GM21619 (cell line): ENCODE data around the gene MON1A.
"Not testable (repeated sequence)": the region's sequence is repeated elsewhere in the genome, so short reads cannot be mapped to it uniquely, and the experiment has no call there.

Source experiments
- ATAC-seq: cut with Tn5 transposase; IDR thresholded peaks from one replicate; pipeline ENCODE4 v1.9.1; 2021; ENCODE audit not compliant: unreplicated experiment

The MON1A gene

DNA sequence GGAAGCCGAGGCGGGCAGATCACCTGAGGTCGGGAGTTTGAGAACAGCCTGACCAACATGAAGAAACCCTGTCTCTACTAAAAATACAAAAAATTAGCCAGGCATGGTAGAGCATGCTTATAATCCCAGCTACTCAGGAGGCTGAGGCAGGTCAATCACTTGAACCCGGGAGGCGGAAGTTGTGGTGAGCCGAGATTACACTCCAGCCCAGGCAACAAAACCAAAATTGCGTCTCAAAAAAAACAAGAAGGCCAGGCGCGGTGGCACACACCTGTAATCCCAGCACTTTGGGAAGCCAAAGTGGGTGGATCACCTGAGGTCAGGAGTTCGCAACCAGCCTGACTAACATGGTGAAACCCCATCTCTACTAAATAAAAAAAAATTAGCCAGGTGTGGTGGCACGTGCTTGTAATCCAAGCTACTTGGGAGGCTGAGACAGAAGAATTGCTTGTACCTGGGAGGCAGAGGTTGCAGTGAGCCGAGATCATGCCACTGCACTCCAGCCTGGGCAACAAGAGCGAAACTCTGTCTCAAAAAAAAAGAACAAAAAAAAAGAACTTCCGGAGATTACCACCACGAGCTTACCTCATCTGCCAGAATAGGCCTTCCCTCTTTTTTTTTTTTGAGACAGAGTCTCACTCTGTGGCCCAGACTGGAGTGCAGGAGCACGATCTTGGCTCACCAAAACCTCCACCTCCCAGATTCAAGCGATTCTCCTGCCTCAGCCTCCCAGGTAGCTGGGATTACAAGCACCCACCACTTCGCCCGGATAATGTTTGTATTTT lies 11.6 kb downstream of the MON1A start:
- not testable (repeated sequence) for ATAC-seq

- no peak for ATAC-seq
Measured at GRCh38 chr3:49916686-49917085, 12.9 kb downstream of the MON1A start.

DNA sequence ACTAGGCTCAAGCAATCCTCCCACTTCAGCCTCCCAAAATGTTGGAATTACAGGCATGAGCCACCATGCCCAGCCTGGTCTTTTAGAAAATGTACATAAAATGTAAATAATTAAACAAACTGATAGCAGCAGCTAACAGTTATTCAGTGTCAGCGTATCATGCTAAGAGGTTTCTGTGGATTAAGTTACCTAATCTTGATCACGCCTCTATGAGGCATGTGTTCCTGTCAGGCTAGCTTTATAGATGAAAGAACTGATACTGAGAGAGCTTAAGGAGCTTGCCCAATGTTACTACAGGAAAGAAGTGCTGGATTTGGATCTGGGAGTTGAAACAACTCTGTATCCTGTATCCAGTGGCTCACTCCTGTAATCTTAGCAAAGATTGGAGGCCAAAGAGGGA lies 14.7 kb downstream of the MON1A start:
- no peak for ATAC-seq

GRCh38 chr3:49912881-49913281 lies 16.7 kb downstream of the MON1A start:
- no peak for ATAC-seq

DNA sequence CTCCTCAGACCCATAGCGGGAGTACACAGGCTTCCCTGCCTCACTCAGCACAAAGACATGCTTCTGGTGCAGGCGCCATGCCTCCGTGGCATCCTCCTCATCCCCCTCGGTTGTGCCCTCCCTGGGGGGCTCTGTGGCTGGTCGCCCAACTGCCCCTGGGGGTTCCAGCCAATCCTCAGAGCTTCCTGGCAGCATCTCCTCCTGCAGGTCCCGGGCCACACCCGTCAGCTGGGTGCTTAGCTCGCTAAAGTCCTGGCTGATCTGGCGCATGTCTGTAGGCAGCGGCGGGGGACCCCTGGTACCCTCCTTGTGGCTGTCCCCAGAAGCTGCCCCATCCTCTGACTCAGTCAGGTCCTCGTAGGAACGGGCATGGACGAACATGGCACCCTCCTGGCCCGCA lies 18.0 kb downstream of the MON1A start:
- ATAC-seq = no peak

DNA sequence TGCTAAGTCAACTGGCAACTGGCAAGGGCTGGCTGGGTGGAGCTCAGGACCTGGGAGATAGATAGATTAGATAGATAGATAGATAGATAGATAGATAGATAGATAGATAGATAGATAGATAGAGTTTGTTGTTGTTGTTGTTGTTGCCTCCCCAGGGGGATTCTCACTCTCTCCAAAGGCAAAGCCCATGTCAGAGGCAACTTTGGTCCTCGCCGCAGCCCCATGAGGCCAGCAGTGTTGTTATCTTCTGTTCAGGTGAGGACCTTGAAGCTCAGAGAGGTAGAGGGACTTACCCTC lies 18.5 kb downstream of the MON1A start:
- ATAC-seq = no peak

DNA sequence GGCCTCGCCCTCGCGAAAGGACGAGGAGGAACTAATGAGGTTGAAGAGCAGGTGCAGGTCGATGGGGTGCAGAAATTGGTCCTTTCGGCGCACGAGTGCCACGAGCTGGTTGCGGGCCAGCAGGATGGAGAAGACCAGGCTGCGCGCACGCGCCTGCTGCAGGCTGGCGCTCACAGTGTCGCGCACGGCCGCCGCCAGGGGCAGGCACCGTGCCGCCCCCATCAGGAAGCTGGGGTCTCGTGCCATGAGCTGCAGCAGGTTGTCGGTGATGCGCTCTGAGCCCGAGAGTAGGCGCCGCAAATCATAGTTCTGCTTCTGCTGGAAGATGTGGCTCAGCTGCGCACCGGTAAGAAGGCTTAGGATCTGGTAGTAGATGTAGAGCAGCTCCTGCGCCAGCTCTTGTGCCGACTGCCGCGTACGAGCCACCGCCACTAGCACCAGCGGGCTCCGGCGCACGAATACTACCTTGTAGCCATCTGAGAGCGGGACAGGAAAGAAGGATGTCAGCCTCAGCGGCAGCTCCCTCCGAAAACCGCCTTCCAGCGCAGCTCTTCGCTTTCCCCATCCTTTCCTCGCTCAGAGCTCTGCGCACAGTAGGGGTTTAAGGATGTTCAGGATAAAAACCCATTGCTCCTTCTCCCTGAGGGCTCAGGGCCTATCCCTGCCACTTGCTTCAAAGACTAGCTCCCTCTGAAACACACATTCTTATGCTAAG lies 19.0 kb downstream of the MON1A start:
- no peak for ATAC-seq

DNA sequence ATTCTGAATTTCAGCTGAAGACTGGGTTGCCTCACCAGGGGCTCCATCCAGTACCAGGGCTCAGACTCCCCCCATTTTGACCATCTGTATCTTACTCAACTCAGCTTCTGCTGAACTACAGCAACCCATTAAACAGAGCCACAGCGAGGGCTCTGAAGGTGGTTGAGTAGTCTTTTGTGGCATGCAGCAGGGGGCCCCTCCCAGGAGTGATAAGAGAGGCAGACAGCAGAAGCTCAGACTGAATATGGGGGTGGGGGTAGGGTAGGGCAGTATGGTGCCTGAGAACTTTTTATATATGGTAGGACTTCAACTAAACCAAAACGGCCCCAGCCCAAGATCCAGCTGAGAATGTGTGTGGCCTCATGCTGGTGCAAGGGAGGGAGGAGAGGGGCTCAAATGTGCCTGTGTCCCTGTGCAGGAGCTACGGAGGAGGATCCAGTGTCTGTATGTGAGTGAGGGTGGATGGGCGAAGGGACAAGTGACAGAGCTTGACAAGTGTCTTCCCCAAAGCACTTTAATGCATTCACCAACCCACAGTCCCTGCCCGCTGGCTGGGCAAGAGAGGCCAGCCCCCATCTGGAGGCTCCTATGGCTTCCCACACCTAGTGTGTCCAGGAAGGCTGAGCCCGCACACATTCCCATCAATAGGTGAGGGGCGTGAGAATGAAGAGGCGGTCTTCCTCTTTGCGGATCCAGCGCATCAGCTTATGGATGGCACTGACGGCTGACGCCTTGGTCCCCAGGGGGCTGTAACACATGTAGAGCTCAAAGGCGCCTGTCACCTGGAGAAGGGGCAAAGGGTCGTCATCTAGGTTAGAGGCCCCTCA lies 21.0 kb downstream of the MON1A start:
- no peak for ATAC-seq

- no peak for ATAC-seq
Measured at GRCh38 chr3:49906073-49906743, 23.4 kb downstream of the MON1A start.

GRCh38 chr3:49904448-49904847 lies 25.2 kb downstream of the MON1A start:
- not testable (repeated sequence) for ATAC-seq

DNA sequence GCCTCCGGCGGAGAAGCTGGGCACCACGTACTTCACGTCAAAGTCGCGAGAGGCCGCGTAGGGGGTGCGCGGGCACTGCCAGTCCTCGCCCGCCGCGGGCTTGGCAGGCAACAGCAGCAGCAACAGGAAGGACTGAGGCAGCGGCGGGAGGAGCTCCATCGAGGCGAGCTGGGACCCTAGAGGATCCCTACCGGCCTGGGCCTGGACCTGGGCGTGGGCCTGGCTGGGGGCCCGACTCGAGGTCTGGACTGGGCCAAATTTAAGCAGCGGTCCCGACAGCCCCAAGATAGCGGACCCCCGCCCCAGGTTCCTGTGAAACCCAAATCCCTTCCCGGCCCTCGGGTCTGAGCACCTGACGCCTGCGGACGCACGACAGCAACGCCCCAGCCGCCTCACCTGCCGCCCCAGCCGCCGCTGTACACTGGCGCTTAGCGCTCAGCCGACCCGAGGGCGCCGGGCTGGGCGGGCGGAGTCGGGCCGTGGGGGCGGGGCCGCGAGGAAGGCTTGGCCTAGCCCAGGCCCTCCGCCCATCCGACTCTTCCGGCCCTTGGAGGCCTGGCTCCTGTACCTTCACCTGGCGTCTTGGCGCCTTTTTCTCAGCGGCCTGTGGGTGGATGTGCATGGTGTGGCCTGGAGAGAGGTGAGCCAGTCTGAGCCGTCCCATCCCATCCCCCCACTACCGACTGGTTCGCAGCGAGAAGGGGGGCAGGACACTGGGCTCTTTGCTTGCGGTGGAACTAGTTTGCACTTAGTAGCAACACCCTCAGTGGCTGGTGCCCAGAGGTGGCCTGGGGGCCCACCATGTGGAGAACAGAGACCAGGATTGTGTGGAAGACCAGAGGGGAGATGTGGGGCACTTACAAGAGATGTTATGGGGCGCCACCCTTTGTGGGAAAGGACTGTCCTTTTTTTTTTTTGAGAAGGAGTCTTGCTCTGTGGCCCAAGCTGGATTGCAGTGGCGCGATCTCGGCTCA lies 25.9 kb downstream of the MON1A start, which contains the start of gene MST1R:
TSS of gene MST1R (minus strand) at position 423 of the 974 bp plus-strand sequence. CDS start at position 159, 264 bp downstream.
- peak; percentile 72 for ATAC-seq

- no peak for ATAC-seq
Measured at GRCh38 chr3:49902511-49903345, 26.9 kb downstream of the MON1A start.

DNA sequence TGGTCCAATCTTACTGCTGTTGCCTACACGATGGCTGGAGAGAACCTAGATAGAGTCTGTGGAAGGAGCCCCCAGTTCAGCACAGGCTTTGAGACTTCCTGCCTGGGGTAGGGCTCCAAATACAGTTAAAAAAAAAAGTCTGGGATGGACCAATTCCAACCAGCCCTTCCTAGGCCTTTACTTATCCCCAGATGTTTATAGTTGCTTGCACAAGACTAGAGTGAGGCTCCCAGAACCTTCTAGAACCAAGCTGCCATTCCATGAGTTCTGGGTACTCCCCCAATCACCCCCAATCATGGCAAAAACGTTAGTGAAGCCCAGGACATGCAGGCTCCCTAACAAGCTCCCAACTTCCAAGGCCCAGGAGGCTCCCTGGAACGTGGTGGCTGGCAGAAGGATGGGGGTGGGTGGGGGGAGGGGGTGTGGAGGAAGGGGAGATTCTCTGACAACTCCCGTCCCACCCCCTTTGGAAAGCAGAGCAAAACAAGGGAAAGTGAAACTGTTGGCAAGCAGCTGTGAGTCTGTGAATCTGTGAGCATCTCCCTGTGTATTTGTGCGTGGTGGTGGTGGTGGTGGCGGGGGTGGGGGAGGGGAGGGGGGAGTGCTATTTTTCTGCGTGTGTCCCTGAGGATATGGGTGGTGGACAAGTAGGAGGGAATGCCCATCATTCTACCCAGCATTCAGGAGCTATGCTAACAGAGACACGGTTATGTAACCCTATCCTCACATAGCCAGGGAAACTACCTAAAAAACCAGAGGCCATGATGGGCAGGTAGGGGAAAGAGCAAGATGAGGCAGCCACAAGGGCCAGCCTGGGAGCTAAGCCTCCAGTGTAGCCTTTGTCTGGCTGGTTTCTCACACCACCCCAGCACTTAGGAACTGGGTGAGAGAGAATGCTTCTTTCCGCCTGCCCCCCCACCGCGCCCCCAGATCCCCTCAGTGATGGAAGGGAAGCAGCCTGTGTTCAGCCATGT lies 28.0 kb downstream of the MON1A start:
- no peak for ATAC-seq

DNA sequence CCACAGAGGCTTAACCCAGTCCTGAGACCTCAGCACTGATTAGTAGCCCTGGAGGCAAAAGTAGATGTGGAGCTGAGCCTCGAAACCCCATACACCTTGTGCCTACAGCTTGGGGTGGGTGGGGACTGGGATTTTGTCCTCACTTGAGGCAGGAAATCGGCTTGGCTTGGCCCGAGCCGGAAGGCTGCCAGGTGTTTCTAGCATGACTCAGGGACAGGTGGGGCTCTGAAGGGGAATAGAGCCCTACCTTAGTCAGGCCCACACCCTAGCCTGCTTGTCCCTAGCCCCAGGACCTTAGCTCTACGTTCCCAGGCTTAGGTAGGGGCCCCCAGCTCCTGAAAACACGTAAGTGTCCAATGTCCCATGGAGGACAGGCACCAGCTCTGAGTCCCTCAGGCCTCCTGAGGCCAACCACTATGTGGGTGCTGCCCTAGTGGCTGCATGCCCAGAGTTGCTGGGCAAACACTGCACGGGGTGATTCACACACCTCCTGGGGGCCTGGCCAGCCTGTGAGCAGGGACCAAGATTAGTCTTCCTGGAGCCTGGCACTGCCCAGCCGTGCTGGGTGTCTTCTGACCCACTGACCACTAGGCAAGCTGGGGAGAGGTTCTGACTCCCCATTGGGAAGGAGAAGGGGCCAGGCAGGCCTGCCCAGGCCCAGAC lies 29.0 kb downstream of the MON1A start:
- ATAC-seq = no peak

DNA sequence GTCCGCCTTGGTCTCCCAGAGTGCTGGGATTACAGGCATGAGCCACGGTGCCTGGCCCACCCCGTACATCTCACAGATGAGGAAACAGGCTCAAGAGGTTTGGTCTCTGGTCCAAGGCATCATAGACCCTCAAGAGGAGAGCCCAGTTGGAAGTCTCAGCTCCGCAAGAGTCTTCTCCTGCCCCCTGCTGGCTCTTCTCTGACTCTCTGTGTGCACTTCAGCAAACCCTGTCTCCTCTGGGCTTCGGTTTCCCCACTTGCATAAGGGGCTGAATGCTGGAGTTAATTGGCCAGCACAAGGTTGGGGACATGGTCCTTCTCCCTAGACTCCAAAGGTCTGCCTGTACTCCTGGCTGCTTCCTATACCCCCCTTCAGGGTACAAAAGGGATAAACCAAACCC lies 29.8 kb downstream of the MON1A start:
- ATAC-seq = no peak

GRCh38 chr3:49898991-49899390 lies 30.6 kb downstream of the MON1A start:
- no peak for ATAC-seq

GRCh38 chr3:49896345-49896744 lies 33.3 kb downstream of the MON1A start:
- no peak for ATAC-seq
